Left lung (tissue), 10 donors: Measurements from ENCODE around the gene CDH2. TPM values are rescaled to one million over a fixed set of nuclear protein-coding genes. Genes with fewer than 3 reads are reported as not detected.

ENCODE experiments used
- ATAC-seq: fragments of 200-7000 bp; cut with Tn5 transposase; one replicate; pipeline ENCODE4 v1.9.1; 2020; ENCODE audit warnings: moderate library complexity
- DNase-seq, 4 donors: peaks; one replicate each; pipeline ENCODE4 v3.0.0-alpha.2; 2013 to 2020
- H3K27ac ChIP-seq, 2 donors: fragments of 200-600 bp; sonication (generic) in 1 of 2; one replicate each; pipeline versions ENCODE4 v1.5.0 to v1.8.0; 2020 to 2021
- H3K27me3 ChIP-seq, 2 donors: fragments of 200-600 bp; sonication (generic) in 1 of 2; one replicate each; pipeline versions ENCODE4 v1.5.0 to v1.8.0; 2020 to 2021
- H3K36me3 ChIP-seq, 2 donors: fragments of 200-600 bp; sonication (generic) in 1 of 2; one replicate each; pipeline versions ENCODE4 v1.5.0 to v1.8.0; 2020 to 2021
- H3K4me1 ChIP-seq, 2 donors: fragments of 200-600 bp; one replicate each; pipeline ENCODE4 v1.8.0; 2021
- H3K4me3 ChIP-seq, 2 donors: fragments of 200-600 bp; sonication (generic) in 1 of 2; one replicate each; pipeline versions ENCODE4 v1.5.0 to v1.8.0; 2020 to 2021; ENCODE audit warnings: mild to moderate bottlenecking in 1 of 2
- H3K9me3 ChIP-seq, 2 donors: fragments of 200-600 bp; sonication (generic) in 1 of 2; one replicate each; pipeline versions ENCODE4 v1.5.0 to v1.8.0; 2020 to 2021
- intact Hi-C, 2 donors: fragments of 100-400 bp; cut with DNase I; formaldehyde crosslinking; loops; one replicate each; pipeline versions ENCODE4 v1.11.2 to v1.14.2; 2022
- polyA plus RNA-seq, 6 donors: library from polyadenylated mRNA; unstranded; fragments of 120-200 nt; gene quantifications; one replicate each; pipeline ENCODE4 v1.2.1, GENCODE V29; 2013; ENCODE audit not compliant: insufficient read length in 6 of 6
- total RNA-seq, 2 donors: library from RNA; stranded (reverse); fragmentation: NEBNext Ultra II Directional; extraction: Animal tissue kit (Norgen Biotek cat#: 25700); gene quantifications; one replicate each; pipeline ENCODE4 v1.2.1, GENCODE V29; 2021
- TF ChIP-seq, protein P1 (sequence below), 2 donors: fragments of 200-600 bp; sonication (generic) in 1 of 2; IDR thresholded peaks; one replicate each; pipeline versions ENCODE4 v1.5.0 to v1.8.0; 2021; ENCODE audit warnings: antibody characterized with exemption in 2 of 2
- donor health status: DM: no; HTN: yes; CAD: no.
- donor health status: DM: no; HTN: no; CAD: no.

CDH2 gene
- total and polyA plus RNA-seq, 8 donors: 1.6 to 15.0 (median 7.0) TPM

DNA sequence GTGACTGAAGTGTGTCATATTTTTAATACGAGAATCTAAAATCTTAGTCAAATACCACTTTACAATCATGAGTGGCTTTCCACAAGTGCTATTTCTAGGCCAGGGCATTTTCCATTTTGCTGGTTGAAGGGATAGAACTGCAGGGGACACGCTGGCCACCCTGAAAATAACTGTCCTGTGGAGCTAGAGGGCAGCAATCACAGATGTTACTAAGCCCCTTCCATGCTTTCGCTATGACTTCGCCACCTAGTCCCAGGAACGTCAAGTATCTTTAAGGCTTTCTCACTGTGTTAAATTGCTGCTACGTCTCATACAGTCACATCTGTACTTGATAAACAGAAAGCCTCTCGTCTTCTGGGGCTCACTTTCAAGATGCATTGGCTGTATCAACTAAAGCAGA lies 171.8 kb downstream of the CDH2 start:
- Histone ChIP-seq H3K36me3 (no peaks in the 10 kb centered on the region), H3K9me3 (no peaks in the 10 kb centered on the region), H3K27ac (no peak overlapping the region), H3K4me3 (no peak overlapping the region), H3K4me1 (no peaks in the 10 kb centered on the region), H3K27me3 (no peaks in the 10 kb centered on the region)
- intact Hi-C loops: no loop called here
- ATAC-seq (no peak), DNase-seq (no peak)
- TF ChIP-seq, protein P1, sequence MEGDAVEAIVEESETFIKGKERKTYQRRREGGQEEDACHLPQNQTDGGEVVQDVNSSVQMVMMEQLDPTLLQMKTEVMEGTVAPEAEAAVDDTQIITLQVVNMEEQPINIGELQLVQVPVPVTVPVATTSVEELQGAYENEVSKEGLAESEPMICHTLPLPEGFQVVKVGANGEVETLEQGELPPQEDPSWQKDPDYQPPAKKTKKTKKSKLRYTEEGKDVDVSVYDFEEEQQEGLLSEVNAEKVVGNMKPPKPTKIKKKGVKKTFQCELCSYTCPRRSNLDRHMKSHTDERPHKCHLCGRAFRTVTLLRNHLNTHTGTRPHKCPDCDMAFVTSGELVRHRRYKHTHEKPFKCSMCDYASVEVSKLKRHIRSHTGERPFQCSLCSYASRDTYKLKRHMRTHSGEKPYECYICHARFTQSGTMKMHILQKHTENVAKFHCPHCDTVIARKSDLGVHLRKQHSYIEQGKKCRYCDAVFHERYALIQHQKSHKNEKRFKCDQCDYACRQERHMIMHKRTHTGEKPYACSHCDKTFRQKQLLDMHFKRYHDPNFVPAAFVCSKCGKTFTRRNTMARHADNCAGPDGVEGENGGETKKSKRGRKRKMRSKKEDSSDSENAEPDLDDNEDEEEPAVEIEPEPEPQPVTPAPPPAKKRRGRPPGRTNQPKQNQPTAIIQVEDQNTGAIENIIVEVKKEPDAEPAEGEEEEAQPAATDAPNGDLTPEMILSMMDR (IDR thresholded peaks at IDR 0.05): no peak

DNA sequence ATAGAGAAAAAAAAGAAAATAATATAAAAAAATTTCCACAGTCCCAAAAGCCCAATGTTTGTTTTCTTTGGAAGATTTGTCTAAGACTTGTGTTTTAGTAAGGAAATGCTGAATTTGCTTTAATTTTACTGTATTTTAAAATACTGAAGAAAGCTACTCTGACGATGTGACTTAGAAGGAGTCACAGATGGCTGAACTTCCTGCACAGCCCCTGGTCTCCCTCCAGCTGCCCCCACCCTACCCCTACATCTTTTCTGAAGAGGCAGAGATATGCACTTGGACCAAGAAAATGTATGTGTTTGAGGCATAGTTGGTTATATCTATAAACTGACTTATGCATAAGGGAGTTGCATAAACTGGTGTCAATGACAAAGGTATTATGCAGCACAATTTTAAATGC lies 172.3 kb downstream of the CDH2 start:
- H3K9me3 ChIP-seq: no peaks in the 10 kb centered on the region
- H3K36me3 ChIP-seq: no peaks in the 10 kb centered on the region
- ATAC-seq: no peak
- no peaks in the 10 kb centered on the region for H3K4me1 ChIP-seq
- peak in 2 of 4 donors; percentile 69 to 82 for DNase-seq
- TF ChIP-seq, protein P1 (IDR thresholded peaks at IDR 0.05): no peak
- no peaks in the 10 kb centered on the region for H3K27me3 ChIP-seq
- H3K4me3 ChIP-seq: no peak overlapping the region
- intact Hi-C loops: no loop called here
- no peak overlapping the region for H3K27ac ChIP-seq

DNA sequence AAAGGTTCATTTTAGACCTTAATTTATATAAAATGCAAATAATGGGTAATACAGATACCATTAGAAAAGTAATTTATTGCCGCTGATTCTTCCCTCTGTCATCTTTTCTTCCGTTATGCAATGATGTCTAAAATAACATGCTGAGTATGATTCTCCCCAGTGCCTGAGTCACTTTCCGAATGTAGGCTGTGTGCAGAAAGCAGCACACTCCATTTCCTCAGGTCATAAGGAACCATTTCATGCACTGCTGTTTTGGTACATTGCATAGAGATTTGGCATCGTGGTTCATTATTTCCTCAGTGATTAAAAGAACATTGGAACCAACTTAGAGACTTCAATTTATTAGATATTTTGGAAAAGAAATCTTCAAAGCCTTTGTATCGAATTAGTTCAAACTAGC lies 173.5 kb downstream of the CDH2 start:
- Histone ChIP-seq H3K4me3 (no peak overlapping the region), H3K9me3 (no peaks in the 10 kb centered on the region), H3K27ac (no peak overlapping the region), H3K4me1 (no peaks in the 10 kb centered on the region), H3K27me3 (no peaks in the 10 kb centered on the region), H3K36me3 (no peaks in the 10 kb centered on the region)
- TF ChIP-seq, protein P1 (IDR thresholded peaks at IDR 0.05): no peak
- intact Hi-C loops: no loop called here
- no peak for DNase-seq
- no peak for ATAC-seq

DNA sequence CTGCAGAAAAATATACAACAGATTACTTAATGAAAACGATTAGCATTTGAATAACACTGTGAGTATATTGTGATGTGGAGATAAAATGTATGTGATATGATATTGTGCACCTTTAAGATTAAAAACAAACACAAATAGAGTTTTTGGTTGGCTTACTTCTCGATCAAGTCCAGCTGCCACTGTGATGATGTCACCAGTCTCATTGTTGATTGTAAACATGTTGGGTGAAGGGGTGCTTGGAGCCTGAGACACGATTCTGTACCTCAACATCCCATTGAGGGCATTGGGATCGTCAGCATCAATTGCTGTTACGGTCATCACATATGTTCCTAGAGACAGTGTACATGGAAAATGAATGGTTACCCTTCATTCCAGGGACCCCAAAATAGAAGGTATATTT lies 174.1 kb downstream of the CDH2 start:
- Histone ChIP-seq H3K9me3 (no peaks in the 10 kb centered on the region), H3K27me3 (no peaks in the 10 kb centered on the region), H3K27ac (no peak overlapping the region), H3K36me3 (no peaks in the 10 kb centered on the region), H3K4me1 (no peaks in the 10 kb centered on the region), H3K4me3 (no peak overlapping the region)
- DNase-seq (no peak), ATAC-seq (no peak)
- TF ChIP-seq, protein P1 (IDR thresholded peaks at IDR 0.05): no peak
- intact Hi-C loops: no loop called here

DNA sequence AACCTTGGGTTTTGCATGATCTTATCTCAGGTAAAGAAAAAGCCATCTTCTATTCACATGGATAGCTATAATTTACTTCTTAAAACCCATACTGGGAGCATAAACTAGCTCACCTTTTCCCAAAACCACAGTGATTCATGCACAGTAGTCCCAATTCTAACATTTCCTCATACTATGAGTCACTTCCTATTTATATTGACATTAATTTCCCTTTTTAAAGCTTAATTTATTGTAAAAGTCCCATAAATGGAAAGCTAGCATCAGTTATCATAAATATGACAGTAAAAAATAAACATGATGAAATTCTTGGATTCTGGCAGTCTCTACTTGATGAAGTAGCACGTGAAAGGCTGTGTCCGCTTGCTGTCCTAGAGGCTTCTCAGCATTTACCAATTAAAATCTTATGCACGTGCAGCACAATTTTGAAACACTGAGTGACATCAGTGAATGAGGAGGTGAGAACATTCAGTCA lies 180.1 kb downstream of the CDH2 start:
- Histone ChIP-seq H3K9me3 (no peaks in the 10 kb centered on the region), H3K4me3 (no peak overlapping the region), H3K27me3 (no peaks in the 10 kb centered on the region), H3K4me1 (no peaks in the 10 kb centered on the region), H3K36me3 (no peaks in the 10 kb centered on the region), H3K27ac (no peak overlapping the region)
- peak in 1 of 4 donors; percentile 26 for DNase-seq
- no peak for ATAC-seq
- TF ChIP-seq, protein P1 (IDR thresholded peaks at IDR 0.05): no peak
- intact Hi-C loops: no loop called here
